SK-N-SH (cell line): ENCODE measurements around the gene MAGI2. TPM values are rescaled to one million over a fixed set of nuclear protein-coding genes. Genes with fewer than 3 reads are reported as not detected.

Experiments used
- CTCF ChIA-PET: fragments of 300-600, 350-600 bp; formaldehyde crosslinking; extraction: SDS; loops from one replicate; lab custom pipeline; 2021; lab: Yijun Ruan, JAX
- POLR2A ChIA-PET: fragments of 350-600 bp; sonication (Branson Sonifier 250); formaldehyde crosslinking; extraction: SDS; loops from one replicate; lab custom pipeline; 2020; ENCODE audit warnings: antibody characterized with exemption, inconsistent platforms; lab: Yijun Ruan, JAX
- DNase-seq: peaks from one replicate; pipeline ENCODE4 v3.0.0; 2012
- H2AFZ ChIP-seq: fragments of 200-600 bp; sonication (generic); 2 replicates; pipeline ENCODE4 v1.8.1; 2016; ENCODE audit warnings: antibody characterized with exemption, mild to moderate bottlenecking, low read depth
- H3F3A ChIP-seq: fragments of 200-600 bp; sonication (generic); replicated peaks from 2 replicates; pipeline ENCODE3; 2016; ENCODE audit warnings: antibody characterized with exemption, mild to moderate bottlenecking; ENCODE audit not compliant: insufficient read depth
- H3K27ac ChIP-seq, 2 experiments: fragments of 200-500 bp in 1 of 2; fragments of 200-600 bp in 1 of 2; sonication (Bioruptor generic) in 1 of 2; sonication (generic), shearing (Covaris generic) in 1 of 2; 2 replicates each; pipeline versions ENCODE4 v1.5.1 to v1.6.1; 2014 to 2016; ENCODE audit warnings: low read depth in 2 of 2, inconsistent platforms in 1 of 2, low read length in 1 of 2, mild to moderate bottlenecking in 1 of 2, mixed read lengths in 1 of 2
- H3K27me3 ChIP-seq: fragments of 200-600 bp; sonication (generic), shearing (Covaris generic); 2 replicates; pipeline ENCODE4 v1.6.1; 2016; ENCODE audit warnings: mixed run types; ENCODE audit not compliant: insufficient read depth
- H3K36me3 ChIP-seq, 2 experiments: fragments of 200-500 bp in 1 of 2; fragments of 200-600 bp in 1 of 2; sonication (Bioruptor generic) in 1 of 2; sonication (generic) in 1 of 2; replicated peaks in 1 of 2; 2 replicates each; pipeline versions ENCODE3 to v1.5.1; 2014 to 2016; ENCODE audit warnings: low read length in 1 of 2, mild to moderate bottlenecking in 1 of 2; ENCODE audit not compliant: insufficient read depth in 2 of 2, control insufficient read depth in 1 of 2
- H3K4me1 ChIP-seq, 2 experiments: fragments of 200-500 bp in 1 of 2; fragments of 200-600 bp in 1 of 2; sonication (Bioruptor generic) in 1 of 2; sonication (generic), shearing (Covaris generic) in 1 of 2; 2 replicates each; pipeline versions ENCODE4 v1.5.1 to v1.6.1; 2014 to 2016; ENCODE audit warnings: low read depth in 1 of 2, low read length in 1 of 2, mixed run types in 1 of 2; ENCODE audit not compliant: insufficient read depth in 2 of 2, control insufficient read depth in 1 of 2
- H3K4me2 ChIP-seq: fragments of 200-600 bp; sonication (generic), shearing (Covaris generic); 2 replicates; pipeline ENCODE4 v1.6.1; 2017; ENCODE audit warnings: mixed run types
- H3K4me3 ChIP-seq, 2 experiments: fragments of 200-500 bp in 1 of 2; fragments of 200-600 bp in 1 of 2; sonication (Bioruptor generic) in 1 of 2; sonication (generic), shearing (Covaris generic) in 1 of 2; 2 replicates each; pipeline versions ENCODE4 v1.5.1 to v1.8.1; 2014 to 2016; ENCODE audit warnings: low read depth in 2 of 2, inconsistent platforms in 1 of 2, low read length in 1 of 2, mild to moderate bottlenecking in 1 of 2, mixed read lengths in 1 of 2, moderate library complexity in 1 of 2
- H3K79me2 ChIP-seq: fragments of 200-600 bp; sonication (generic); 2 replicates; pipeline ENCODE4 v1.8.1; 2017; ENCODE audit warnings: mild to moderate bottlenecking; ENCODE audit not compliant: insufficient read depth
- H3K9ac ChIP-seq: fragments of 200-600 bp; sonication (generic); 2 replicates; pipeline ENCODE4 v1.6.1; 2017; ENCODE audit warnings: mixed run types
- H3K9me2 ChIP-seq: fragments of 200-600 bp; sonication (generic); 2 replicates; pipeline ENCODE4 v1.6.1; 2017; ENCODE audit warnings: mixed run types
- H3K9me3 ChIP-seq: fragments of 200-600 bp; sonication (generic); 2 replicates; pipeline ENCODE4 v1.6.1; 2017; ENCODE audit warnings: mixed run types, mild to moderate bottlenecking, moderate library complexity
- H4K20me1 ChIP-seq: fragments of 200-600 bp; sonication (generic); 2 replicates; pipeline ENCODE4 v1.6.1; 2017; ENCODE audit warnings: mild to moderate bottlenecking, mixed run types; ENCODE audit not compliant: insufficient read depth
- CHD2 ChIP-seq: fragments of 150-350 bp; IDR thresholded peaks from 2 replicates; pipeline ENCODE4 v1.6.1; 2018; ENCODE audit warnings: low read length; ENCODE audit not compliant: partially characterized antibody
- EZH2phosphoT487 ChIP-seq: fragments of 200-600 bp; sonication (generic); IDR thresholded peaks from 2 replicates; pipeline ENCODE4 v1.6.1; 2017; ENCODE audit warnings: low read depth, mixed run types, mild to moderate bottlenecking, antibody characterized with exemption, moderate library complexity, borderline replicate concordance
- FOSL2 ChIP-seq: IDR thresholded peaks from 2 replicates; pipeline ENCODE4 v1.4.0; 2012; ENCODE audit warnings: low read depth, mild to moderate bottlenecking, moderate library complexity, borderline replicate concordance
- FOXM1 ChIP-seq: IDR thresholded peaks from 2 replicates; pipeline ENCODE4 v1.4.0; 2012; ENCODE audit warnings: low read depth, mild to moderate bottlenecking
- GATA2 ChIP-seq: sonication (generic); formaldehyde crosslinking; IDR thresholded peaks from 2 replicates; pipeline ENCODE4 v1.5.0; 2020; ENCODE audit warnings: mild to moderate bottlenecking, missing genetic modification reagents
- JUND ChIP-seq: IDR thresholded peaks from 2 replicates; pipeline ENCODE4 v1.4.0; 2012
- MAX ChIP-seq: IDR thresholded peaks from 2 replicates; pipeline ENCODE4 v1.4.0; 2012; ENCODE audit warnings: low read depth
- MEF2A ChIP-seq: IDR thresholded peaks from 2 replicates; pipeline ENCODE4 v1.4.0; 2012; ENCODE audit warnings: low read depth, borderline replicate concordance
- MXI1 ChIP-seq: IDR thresholded peaks from 2 replicates; pipeline ENCODE4 v1.6.1; 2012; ENCODE audit warnings: mild to moderate bottlenecking, low read depth, low read length, improper control_type of control experiment
- NFIC ChIP-seq: IDR thresholded peaks from 2 replicates; pipeline ENCODE4 v1.4.0; 2012; ENCODE audit warnings: borderline replicate concordance
- POLR2AphosphoS5 ChIP-seq: IDR thresholded peaks from 2 replicates; pipeline ENCODE4 v1.6.1; 2012; ENCODE audit warnings: low read depth, low read length
- RAD21 ChIP-seq: IDR thresholded peaks from 2 replicates; pipeline ENCODE4 v1.6.1; 2012; ENCODE audit warnings: mild to moderate bottlenecking, low read length
- RCOR1 ChIP-seq: fragments of 150-350 bp; IDR thresholded peaks from 2 replicates; pipeline ENCODE4 v1.6.1; 2017; ENCODE audit warnings: antibody characterized with exemption, low read length
- RFX5 ChIP-seq: IDR thresholded peaks from 2 replicates; pipeline ENCODE4 v1.6.1; 2012; ENCODE audit warnings: mild to moderate bottlenecking, improper control_type of control experiment, low read length
- SIN3A ChIP-seq: IDR thresholded peaks from 2 replicates; pipeline ENCODE4 v1.6.1; 2012; ENCODE audit warnings: low read depth, mild to moderate bottlenecking, low read length, moderate library complexity, borderline replicate concordance
- TAF1 ChIP-seq: IDR thresholded peaks from 2 replicates; pipeline ENCODE4 v1.6.1; 2012; ENCODE audit warnings: low read depth, mild to moderate bottlenecking, low read length, moderate library complexity, borderline replicate concordance
- USF2 ChIP-seq: fragments of 150-350 bp; IDR thresholded peaks from 2 replicates; pipeline ENCODE4 v1.6.1; 2017; ENCODE audit warnings: antibody characterized with exemption, low read length, low read depth, borderline replicate concordance
- WGBS: methylation state at CpG from one replicate; pipeline ENCODE4 v1.1.6; 2017; ENCODE audit warnings: low lambda C conversion rate; 5-methylcytosine and 5-hydroxymethylcytosine counted together
- polyA plus RNA-seq, 3 experiments: library from polyadenylated mRNA; depleted of rRNA; stranded (reverse); fragments of >200 nt; gene quantifications; 2 replicates each; pipeline ENCODE4 v1.2.3, GENCODE V29; 2012
- TF ChIP-seq, protein P1 (sequence below): IDR thresholded peaks from 2 replicates; pipeline ENCODE4 v1.4.0; 2012; ENCODE audit warnings: low read depth, borderline replicate concordance
- TF ChIP-seq, protein P2 (sequence below): IDR thresholded peaks from 2 replicates; pipeline ENCODE4 v1.6.1; 2012; ENCODE audit warnings: mild to moderate bottlenecking, low read depth, low read length, moderate library complexity

Gene MAGI2
- polyA plus RNA-seq, 1 of the 3 experiments (the other 2 are of a cell fraction), result 1.1 TPM

GRCh38 chr7:79132844-79133451, 320.5 kb downstream of the MAGI2 start (continued):
- TF ChIP-seq, protein P1, sequence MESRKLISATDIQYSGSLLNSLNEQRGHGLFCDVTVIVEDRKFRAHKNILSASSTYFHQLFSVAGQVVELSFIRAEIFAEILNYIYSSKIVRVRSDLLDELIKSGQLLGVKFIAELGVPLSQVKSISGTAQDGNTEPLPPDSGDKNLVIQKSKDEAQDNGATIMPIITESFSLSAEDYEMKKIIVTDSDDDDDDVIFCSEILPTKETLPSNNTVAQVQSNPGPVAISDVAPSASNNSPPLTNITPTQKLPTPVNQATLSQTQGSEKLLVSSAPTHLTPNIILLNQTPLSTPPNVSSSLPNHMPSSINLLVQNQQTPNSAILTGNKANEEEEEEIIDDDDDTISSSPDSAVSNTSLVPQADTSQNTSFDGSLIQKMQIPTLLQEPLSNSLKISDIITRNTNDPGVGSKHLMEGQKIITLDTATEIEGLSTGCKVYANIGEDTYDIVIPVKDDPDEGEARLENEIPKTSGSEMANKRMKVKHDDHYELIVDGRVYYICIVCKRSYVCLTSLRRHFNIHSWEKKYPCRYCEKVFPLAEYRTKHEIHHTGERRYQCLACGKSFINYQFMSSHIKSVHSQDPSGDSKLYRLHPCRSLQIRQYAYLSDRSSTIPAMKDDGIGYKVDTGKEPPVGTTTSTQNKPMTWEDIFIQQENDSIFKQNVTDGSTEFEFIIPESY, result no peak

DNA sequence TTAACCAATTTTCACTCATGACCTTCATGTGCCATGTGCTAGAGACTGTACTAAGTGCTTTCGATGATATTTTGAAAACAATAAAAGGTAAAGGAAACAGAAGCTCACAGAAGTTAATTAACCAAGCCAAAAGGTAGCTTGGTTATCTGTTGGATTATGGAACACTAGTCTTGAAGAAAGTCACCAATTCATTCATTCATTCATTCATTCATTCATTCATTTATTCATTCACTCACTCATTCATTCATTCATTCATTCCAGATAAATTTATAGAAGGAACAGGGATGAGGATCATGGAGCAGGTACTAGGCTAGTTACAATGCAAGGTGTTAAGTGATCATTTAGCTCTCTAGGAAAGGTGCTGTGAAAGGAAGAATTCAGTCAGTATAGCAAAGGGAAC, 322.8 kb downstream of the MAGI2 start:
- H3K4me1 ChIP-seq, result no peaks in the 10 kb centered on the region
- H3F3A ChIP-seq, result no peaks in the 10 kb centered on the region
- H3K9ac ChIP-seq, result no peak overlapping the region
- TF ChIP-seq RAD21 (no peak), MEF2A (no peak), SIN3A (no peak), POLR2AphosphoS5 (no peak), MAX (no peak)
- H2AFZ ChIP-seq, result no peak overlapping the region
- no peaks in the 10 kb centered on the region for H3K36me3 ChIP-seq
- H4K20me1 ChIP-seq, result no peaks in the 10 kb centered on the region
- H3K4me3 ChIP-seq, result no peak overlapping the region
- POLR2A ChIA-PET, result no interaction called here
- CTCF ChIA-PET, result interaction anchor here (1.0 to 1.3 kb wide), 2 partner anchors 14 to 27 kb away, joined by 3 read pairs; no protein-coding TSS in a partner anchor
- H3K79me2 ChIP-seq, result no peaks in the 10 kb centered on the region
- H3K27me3 ChIP-seq, result no peaks in the 10 kb centered on the region
- no peak overlapping the region for H3K27ac ChIP-seq
- DNase-seq, result no peak
- H3K9me2 ChIP-seq, result no peaks in the 10 kb centered on the region
- 96% methylated on average over 1 of the region's 1 CpG for WGBS
- H3K9me3 ChIP-seq, result no peaks in the 10 kb centered on the region
- H3K4me2 ChIP-seq, result no peak overlapping the region

DNA sequence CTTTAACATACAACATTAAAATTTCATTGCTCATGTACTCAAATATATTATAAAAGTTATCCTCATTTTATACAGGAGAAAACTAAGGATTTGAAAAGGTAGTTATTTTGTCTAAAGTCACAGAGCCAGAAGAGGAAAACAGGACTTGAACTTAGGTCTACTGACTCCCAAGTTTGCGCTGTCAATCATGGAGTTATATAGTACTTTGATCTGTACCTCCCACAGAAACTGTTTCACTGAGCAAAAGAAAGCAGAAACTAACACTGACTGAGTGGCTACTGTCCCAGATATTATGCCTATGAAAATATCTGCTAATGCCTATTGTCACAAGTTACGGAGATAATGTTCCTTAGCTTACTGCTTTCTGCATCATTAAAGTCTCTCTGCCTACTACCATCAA, 329.1 kb downstream of the MAGI2 start:
- Histone ChIP-seq H3K4me1 (no peaks in the 10 kb centered on the region), H4K20me1 (no peaks in the 10 kb centered on the region), H2AFZ (no peak overlapping the region), H3K79me2 (no peaks in the 10 kb centered on the region), H3F3A (no peaks in the 10 kb centered on the region), H3K27me3 (no peaks in the 10 kb centered on the region), H3K9me3 (no peaks in the 10 kb centered on the region), H3K27ac (no peak overlapping the region), H3K4me2 (no peak overlapping the region), H3K9me2 (no peaks in the 10 kb centered on the region), H3K36me3 (no peaks in the 10 kb centered on the region), H3K9ac (no peak overlapping the region), H3K4me3 (no peak overlapping the region)
- 92% methylated on average over 2 of the region's 2 CpGs for WGBS
- no peak for DNase-seq
- ChIA-PET CTCF (no interaction called here), POLR2A (no interaction called here)
- TF ChIP-seq FOSL2 (no peak), EZH2phosphoT487 (no peak), MXI1 (no peak), TAF1 (no peak), CHD2 (no peak), MAX (no peak), FOXM1 (no peak), USF2 (no peak), JUND (no peak), RCOR1 (no peak), POLR2AphosphoS5 (no peak), NFIC (no peak), RFX5 (no peak), GATA2 (CRISPR knock-in tag) (no peak)
- TF ChIP-seq, protein P2, sequence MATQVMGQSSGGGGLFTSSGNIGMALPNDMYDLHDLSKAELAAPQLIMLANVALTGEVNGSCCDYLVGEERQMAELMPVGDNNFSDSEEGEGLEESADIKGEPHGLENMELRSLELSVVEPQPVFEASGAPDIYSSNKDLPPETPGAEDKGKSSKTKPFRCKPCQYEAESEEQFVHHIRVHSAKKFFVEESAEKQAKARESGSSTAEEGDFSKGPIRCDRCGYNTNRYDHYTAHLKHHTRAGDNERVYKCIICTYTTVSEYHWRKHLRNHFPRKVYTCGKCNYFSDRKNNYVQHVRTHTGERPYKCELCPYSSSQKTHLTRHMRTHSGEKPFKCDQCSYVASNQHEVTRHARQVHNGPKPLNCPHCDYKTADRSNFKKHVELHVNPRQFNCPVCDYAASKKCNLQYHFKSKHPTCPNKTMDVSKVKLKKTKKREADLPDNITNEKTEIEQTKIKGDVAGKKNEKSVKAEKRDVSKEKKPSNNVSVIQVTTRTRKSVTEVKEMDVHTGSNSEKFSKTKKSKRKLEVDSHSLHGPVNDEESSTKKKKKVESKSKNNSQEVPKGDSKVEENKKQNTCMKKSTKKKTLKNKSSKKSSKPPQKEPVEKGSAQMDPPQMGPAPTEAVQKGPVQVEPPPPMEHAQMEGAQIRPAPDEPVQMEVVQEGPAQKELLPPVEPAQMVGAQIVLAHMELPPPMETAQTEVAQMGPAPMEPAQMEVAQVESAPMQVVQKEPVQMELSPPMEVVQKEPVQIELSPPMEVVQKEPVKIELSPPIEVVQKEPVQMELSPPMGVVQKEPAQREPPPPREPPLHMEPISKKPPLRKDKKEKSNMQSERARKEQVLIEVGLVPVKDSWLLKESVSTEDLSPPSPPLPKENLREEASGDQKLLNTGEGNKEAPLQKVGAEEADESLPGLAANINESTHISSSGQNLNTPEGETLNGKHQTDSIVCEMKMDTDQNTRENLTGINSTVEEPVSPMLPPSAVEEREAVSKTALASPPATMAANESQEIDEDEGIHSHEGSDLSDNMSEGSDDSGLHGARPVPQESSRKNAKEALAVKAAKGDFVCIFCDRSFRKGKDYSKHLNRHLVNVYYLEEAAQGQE, result no peak
